Activated gamma-delta T cell (primary cell): Measurements from ENCODE around the gene ABCG1.

Experiments used
- DNase-seq: peaks from one replicate; lab custom pipeline; 2025; lab: John Stamatoyannopoulos, UW

ABCG1 gene

GRCh38 chr21:42251654-42252324 lies 32.8 kb downstream of the ABCG1 start:
- DNase-seq: no peak

GRCh38 chr21:42252325-42252654 lies 33.4 kb downstream of the ABCG1 start:
- DNase-seq: no peak

GRCh38 chr21:42252778-42253340 lies 33.9 kb downstream of the ABCG1 start:
- DNase-seq: no peak

- DNase-seq: no peak
Observed at GRCh38 chr21:42253466-42253865, 34.5 kb downstream of the ABCG1 start.

- no peak for DNase-seq
Observed at GRCh38 chr21:42254083-42254482, 35.1 kb downstream of the ABCG1 start.

GRCh38 chr21:42254651-42255601 lies 36.0 kb downstream of the ABCG1 start:
- DNase-seq: no peak

GRCh38 chr21:42255825-42256224 lies 36.9 kb downstream of the ABCG1 start:
- no peak for DNase-seq

- no peak for DNase-seq
Observed at GRCh38 chr21:42256316-42256715, 37.4 kb downstream of the ABCG1 start.

- no peak for DNase-seq
Observed at GRCh38 chr21:42257091-42257765, 38.3 kb downstream of the ABCG1 start.

GRCh38 chr21:42258150-42258884 lies 39.4 kb downstream of the ABCG1 start:
- DNase-seq: peak; percentile 32

- DNase-seq: no peak
Observed at GRCh38 chr21:42258885-42259407, 40.0 kb downstream of the ABCG1 start.

GRCh38 chr21:42260121-42260520 lies 41.2 kb downstream of the ABCG1 start:
- DNase-seq: no peak

- DNase-seq: no peak
Observed at GRCh38 chr21:42261829-42262200, 42.9 kb downstream of the ABCG1 start.

GRCh38 chr21:42262831-42263231 lies 43.9 kb downstream of the ABCG1 start:
- no peak for DNase-seq

- no peak for DNase-seq
Observed at GRCh38 chr21:42263591-42264131, 44.7 kb downstream of the ABCG1 start.

- DNase-seq: no peak
Observed at GRCh38 chr21:42264245-42265195, 45.6 kb downstream of the ABCG1 start.

- DNase-seq: no peak
Observed at GRCh38 chr21:42265231-42265812, 46.4 kb downstream of the ABCG1 start.

GRCh38 chr21:42266971-42267556 lies 48.1 kb downstream of the ABCG1 start:
- DNase-seq: no peak

GRCh38 chr21:42269386-42269785 lies 50.4 kb downstream of the ABCG1 start:
- DNase-seq: no peak
